Activated T-cell treated with anti-CD3 and anti-CD28 coated beads, Interleukin-2, amount 50 U/mL, for 1 hour (primary cell): ENCODE data around the gene RPS27A.
"Not testable (repeated sequence)": the region's sequence is repeated elsewhere in the genome, so short reads cannot be mapped to it uniquely, and the experiment has no call there.

Experiments
- DNase-seq: peaks from one replicate; pipeline ENCODE4 v3.0.0-alpha.2; 2020

RPS27A gene

GRCh38 chr2:55239656-55240222 lies 7.3 kb downstream of the RPS27A start:
- no peak for DNase-seq

- not testable (repeated sequence) for DNase-seq
Measured at GRCh38 chr2:55241582-55241981, 9.1 kb downstream of the RPS27A start.

- DNase-seq, result no peak
Measured at GRCh38 chr2:55242617-55243016, 10.1 kb downstream of the RPS27A start.

- DNase-seq, result no peak
Measured at GRCh38 chr2:55245411-55245810, 12.9 kb downstream of the RPS27A start.

- no peak for DNase-seq
Measured at GRCh38 chr2:55247025-55247424, 14.5 kb downstream of the RPS27A start.

- DNase-seq, result no peak
Measured at GRCh38 chr2:55252832-55253231, 20.3 kb downstream of the RPS27A start.

GRCh38 chr2:55259586-55259985 lies 27.1 kb downstream of the RPS27A start:
- not testable (repeated sequence) for DNase-seq

GRCh38 chr2:55268288-55268906 lies 35.9 kb downstream of the RPS27A start:
- DNase-seq, result no peak

GRCh38 chr2:55268907-55269644 lies 36.6 kb downstream of the RPS27A start, which contains the start of gene MTIF2:
TSS of gene MTIF2 (minus strand) at chr2:55269231. CDS start at chr2:55263858, 5,373 bp downstream.
- peak; percentile 86 for DNase-seq

GRCh38 chr2:55269645-55269990 lies 37.1 kb downstream of the RPS27A start:
- DNase-seq, result no peak

GRCh38 chr2:55274346-55274745 lies 41.9 kb downstream of the RPS27A start:
- not testable (repeated sequence) for DNase-seq

GRCh38 chr2:55277310-55277709 lies 44.8 kb downstream of the RPS27A start:
- DNase-seq, result no peak

- not testable (repeated sequence) for DNase-seq
Measured at GRCh38 chr2:55279214-55279835, 46.8 kb downstream of the RPS27A start.

- DNase-seq, result not testable (repeated sequence)
Measured at GRCh38 chr2:55279859-55280424, 47.5 kb downstream of the RPS27A start.

GRCh38 chr2:55280851-55281546 lies 48.5 kb downstream of the RPS27A start:
- DNase-seq, result not testable (repeated sequence)

- peak; percentile 87 for DNase-seq
Measured at GRCh38 chr2:55282110-55282917, 49.8 kb downstream of the RPS27A start.

GRCh38 chr2:55283083-55283482 lies 50.6 kb downstream of the RPS27A start:
- DNase-seq, result no peak
